Ecto neural progenitor cell (in vitro differentiated cells): Measurements from ENCODE around the gene CYSTM1.

Source experiments
- DNase-seq: peaks from one replicate; pipeline ENCODE4 v3.0.0-alpha.2; 2018; ENCODE audit warnings: low spot score

CYSTM1 gene

GRCh38 chr5:140213370-140213983, 38.5 kb downstream of the CYSTM1 start:
- DNase-seq = no peak

DNA sequence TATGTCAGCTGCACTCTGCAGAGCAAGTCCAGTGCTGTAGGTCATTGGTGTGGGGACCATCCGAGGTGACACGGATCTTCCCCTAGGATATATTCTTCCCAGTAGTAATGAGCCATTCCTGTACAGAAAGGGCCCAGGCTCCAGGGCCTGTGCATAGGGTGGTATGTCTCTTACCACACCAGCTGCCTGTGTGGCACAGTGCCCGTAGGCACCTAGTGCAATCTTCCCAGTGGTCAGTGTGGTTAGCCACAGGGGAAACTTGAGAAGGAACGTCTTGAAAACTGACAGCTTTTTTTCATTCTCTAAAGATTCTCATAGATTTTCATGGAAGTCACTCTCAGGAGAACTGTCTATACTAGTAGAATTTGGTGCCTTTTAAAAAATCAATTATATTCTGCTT, 39.8 kb downstream of the CYSTM1 start:
- DNase-seq = no peak

DNA sequence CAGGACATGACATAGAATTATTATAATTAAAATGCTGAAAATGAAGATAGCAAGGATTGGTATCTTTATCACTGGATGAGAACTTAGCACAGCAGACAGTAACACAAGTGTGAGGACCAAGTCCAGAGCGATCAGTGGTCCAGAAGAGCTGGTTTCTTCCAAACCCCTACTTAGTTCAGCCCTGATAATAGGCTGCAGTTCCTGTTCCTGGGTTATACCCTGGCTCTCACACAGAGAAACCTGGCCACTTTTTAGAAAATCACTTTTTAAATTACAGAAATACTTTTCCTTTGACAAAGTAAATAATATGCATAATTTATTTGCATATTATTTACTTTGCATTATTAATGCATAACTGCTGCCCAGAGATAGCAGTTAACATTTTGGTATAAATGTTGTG, 40.3 kb downstream of the CYSTM1 start:
- no peak for DNase-seq

DNA sequence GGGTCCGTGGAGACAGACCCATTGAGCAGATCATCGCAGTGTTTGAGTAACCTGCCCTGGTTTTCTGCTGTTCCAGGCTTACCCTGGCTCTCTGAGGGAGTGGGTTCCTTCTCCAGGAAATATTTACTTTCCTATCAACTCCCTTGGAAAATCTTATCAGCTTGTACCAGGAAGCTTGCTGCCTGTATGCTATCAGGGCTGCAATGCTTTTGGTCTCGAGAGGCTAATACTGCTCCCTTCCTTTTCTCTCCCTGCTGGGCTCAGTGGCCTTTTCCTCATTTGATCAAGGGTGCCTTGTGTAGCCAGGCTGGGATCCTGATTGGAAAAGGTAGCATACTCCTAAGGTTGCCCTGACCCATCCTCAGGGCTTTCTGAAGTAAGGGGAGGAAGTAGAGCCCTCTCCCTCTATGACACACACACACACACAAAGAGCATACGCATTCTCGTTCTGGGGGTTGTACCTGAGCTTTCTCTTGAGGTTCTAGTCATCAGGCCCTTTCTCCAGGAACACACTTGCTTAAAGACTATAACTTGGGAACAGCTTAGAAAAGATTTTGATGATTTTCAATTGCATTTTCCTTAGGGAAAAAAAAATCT, 41.6 kb downstream of the CYSTM1 start:
- DNase-seq = no peak

- DNase-seq = no peak
These were observed 42.5 kb downstream of the CYSTM1 start for GRCh38 chr5:140217299-140218026.

DNA sequence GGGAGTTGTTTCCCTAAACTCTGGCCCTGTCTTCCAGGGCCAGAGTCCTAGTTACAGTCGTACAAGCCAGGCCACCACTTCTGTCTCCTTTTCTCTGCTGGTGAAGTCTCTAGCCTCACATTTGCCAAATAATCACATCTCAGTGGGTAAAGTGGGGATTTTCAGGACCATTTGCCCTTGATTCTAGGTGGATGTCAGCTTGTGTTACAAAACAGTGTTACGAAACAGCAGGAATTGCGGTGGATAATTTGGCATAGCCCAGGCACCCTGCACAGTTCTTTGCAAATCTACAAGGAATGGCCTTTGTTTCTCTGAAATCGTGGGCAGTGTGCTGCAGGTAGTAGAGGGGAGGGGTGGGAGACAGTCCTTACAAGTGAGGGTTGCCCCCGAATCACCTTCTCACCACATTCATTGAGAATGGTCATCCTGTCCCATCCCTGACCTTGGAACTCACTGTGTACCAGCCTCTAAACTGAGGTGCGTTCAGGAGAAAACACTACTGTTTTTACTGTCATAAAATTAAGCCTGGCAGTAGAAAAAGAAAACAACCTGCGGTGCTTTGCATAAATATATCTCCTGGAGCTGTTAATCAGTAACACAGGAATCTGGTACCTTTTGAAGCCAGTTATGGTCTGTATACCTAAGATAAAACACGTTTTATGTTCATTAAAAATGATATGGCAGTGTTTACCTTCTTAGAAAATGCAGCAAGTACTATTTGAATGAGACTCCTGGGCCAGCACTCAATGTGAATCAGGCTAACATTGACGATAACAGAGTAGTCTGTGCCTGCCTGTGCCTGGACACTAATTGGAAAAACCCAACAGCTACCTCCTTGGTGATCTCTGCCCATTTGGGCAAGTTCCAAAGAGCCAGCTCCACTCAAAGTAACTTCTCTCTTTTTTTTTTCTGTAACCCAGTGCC, 44.3 kb downstream of the CYSTM1 start:
- DNase-seq = no peak

DNA sequence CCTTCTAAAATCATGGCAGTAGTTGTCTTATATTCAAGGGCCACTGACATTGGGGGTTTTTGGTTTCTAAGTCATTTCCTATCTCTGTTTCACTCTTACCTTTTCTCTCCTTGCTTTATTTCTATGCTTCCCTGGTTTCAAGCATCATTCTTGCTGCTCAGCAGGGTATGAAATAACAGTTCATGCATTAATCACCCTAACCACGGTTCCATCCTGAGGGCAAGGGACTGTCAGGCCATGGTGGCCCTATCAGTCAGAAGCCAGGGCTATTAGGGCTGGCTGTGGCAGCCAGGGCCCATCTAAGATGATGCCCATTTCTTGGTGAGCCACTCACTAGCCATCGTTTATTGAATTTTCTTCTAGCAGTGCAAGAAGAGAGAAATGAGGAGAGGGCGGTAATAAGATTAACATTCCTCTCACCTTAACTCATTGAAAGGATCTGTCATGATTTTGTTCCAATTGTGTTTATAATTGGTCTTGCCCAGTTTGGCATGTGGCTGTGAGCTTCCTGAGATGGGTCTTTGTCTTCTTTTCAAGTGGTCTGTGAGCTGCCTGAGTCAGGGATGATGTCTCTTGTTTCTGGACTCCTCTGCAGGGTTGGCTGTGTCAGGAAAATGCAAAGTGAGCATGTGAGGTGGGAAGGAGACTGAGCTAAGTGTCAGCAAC, 45.2 kb downstream of the CYSTM1 start:
- DNase-seq = no peak

DNA sequence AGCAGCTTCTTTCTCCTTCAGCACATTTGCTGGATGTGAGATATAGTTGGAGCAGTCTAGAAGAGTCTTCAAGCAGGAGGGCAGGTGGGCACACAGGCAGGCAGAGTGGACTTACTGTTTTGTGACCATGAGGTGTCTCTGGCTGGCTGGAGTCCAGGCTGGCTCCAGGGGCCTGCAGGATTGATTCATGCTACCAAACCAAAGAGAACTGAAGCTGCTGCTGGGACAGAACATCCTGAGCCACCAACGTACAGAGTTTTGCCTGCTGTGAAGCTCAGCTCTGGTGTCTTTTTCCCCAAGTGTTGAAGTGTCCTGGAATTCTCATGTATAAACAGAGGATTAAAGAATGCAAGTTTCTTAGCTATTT, 45.7 kb downstream of the CYSTM1 start:
- DNase-seq = no peak

GRCh38 chr5:140221697-140222223, 46.8 kb downstream of the CYSTM1 start:
- DNase-seq = no peak

- no peak for DNase-seq
These were observed 47.4 kb downstream of the CYSTM1 start for GRCh38 chr5:140222416-140222815.

GRCh38 chr5:140223567-140223966, 48.6 kb downstream of the CYSTM1 start:
- DNase-seq = no peak

DNA sequence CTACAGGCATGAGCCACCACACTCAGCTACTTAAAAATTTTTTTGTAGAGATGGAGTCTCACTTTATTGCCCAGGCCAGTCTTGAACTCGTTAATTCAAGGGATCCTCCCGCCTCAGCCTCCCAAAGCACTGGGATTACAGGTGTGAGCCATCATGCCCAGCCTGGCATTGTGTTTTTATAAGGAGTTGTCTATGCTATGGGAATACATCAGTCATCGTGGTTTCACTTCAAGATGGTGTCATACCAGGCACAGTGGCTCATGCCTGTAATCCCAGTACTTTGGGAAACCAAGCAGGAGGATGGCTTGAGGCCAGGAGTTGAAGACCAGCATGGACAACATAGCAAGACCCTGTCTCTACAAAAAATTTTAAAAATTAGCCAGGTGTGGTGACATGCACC, 49.7 kb downstream of the CYSTM1 start:
- no peak for DNase-seq

GRCh38 chr5:140225396-140225795, 50.4 kb downstream of the CYSTM1 start:
- no peak for DNase-seq

DNA sequence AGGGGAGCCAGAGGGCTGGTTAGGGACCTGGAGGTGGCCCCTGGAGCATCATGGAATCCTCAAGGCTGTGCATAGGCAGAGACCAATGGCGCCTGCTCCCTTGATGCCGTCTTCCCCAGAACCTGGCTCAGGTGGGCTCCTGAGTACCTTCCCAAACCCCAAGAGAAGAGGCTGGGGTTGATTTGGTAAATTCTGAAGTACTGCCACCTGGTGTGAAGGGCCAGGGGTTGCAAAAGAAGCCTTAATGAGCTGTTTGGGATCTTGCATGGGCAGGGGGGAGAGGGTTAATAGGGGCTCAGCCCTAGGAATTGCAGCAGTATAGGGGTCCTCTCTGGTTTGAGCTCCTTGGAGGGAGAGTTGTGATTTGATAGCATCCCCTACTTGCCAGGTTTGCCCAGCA, 52.1 kb downstream of the CYSTM1 start:
- DNase-seq = no peak

DNA sequence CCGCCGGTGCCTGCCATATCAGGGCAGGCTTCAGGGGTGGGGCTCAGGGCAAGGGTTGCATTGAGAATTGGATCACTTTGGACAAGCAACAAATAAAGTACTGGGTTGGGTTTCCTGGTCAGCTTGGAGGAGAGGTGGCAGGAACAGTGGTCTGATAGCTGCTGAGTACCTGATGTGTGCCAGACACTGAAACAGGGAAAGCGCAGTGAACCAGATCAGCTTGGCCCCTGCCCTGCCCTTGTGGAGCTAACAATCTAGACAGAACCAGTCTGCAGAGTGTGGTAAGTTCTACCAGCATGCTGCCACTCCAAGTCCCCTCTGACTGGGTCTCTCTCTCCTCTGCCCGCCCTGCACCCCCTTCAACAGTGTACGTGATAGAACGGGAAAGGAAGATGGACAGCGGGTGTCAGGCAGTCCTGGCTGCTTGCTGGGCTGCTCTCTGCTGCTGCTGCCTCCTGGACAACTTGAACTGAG, 53.4 kb downstream of the CYSTM1 start:
- DNase-seq = no peak

- no peak for DNase-seq
These were observed 55.4 kb downstream of the CYSTM1 start for GRCh38 chr5:140230373-140230772.

GRCh38 chr5:140232731-140233130, 57.7 kb downstream of the CYSTM1 start:
- DNase-seq = no peak

DNA sequence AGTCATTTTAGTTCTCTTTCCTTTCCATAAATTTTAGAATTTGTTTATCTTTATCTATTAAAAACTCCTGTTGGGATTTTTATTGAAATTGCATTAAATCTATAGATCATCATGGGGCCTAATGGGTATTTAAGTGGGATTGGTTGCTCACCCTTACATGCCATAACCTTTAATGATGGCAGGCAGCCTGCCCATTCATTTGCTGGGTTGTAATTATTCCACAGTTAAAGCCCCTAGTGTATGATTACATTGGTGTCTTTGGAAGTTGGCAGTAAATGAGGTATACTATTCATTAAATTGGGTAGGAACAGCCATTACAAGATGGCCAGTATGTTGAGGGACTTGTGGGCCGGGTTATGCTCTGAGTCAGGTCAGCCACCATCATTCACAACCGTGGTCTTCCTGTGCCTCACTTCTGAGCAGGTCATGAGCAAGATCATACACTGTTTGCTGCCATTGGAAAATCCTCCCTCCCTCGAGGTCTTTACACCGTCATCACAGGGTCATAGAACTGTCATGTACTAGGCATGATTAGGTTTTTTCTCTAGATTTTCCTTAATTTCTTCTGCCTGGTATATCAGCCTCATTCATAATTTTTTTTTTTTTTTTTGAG, 59.5 kb downstream of the CYSTM1 start:
- DNase-seq = no peak

DNA sequence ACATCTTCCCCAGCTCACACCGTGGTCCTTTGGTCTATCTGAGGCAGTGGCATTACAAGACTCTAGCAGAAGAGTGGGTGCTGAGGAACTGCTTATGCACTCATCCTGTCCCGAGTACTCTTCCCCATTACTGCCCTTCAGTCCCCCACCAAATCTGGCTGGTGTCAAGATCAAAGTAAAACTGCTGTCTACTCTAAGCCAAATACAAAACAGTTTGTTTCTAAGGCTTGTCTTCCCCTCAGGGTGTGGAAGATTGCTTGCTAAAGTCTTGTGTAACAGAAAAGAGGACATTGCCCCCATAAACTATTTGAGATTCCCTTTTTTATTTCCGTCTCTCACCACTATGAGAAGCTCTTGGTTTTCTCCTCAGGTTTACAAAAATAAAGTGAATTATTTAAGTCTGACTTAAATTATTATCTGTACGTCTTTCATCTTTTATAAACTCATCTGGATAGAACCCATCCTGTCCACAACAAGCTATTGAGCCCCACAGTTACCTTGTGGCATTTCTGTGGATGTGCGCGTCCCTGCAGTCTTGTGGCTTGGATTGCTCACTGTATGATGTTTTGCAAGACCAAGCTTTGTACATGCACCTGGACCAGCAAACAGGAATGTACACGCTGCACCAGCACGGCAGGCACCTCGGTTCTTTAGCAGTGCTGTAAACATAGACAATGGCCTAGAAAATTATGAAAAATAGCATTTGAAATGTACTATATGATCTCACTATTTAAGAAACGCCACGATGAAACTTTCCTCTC, 61.0 kb downstream of the CYSTM1 start:
- DNase-seq = no peak

DNA sequence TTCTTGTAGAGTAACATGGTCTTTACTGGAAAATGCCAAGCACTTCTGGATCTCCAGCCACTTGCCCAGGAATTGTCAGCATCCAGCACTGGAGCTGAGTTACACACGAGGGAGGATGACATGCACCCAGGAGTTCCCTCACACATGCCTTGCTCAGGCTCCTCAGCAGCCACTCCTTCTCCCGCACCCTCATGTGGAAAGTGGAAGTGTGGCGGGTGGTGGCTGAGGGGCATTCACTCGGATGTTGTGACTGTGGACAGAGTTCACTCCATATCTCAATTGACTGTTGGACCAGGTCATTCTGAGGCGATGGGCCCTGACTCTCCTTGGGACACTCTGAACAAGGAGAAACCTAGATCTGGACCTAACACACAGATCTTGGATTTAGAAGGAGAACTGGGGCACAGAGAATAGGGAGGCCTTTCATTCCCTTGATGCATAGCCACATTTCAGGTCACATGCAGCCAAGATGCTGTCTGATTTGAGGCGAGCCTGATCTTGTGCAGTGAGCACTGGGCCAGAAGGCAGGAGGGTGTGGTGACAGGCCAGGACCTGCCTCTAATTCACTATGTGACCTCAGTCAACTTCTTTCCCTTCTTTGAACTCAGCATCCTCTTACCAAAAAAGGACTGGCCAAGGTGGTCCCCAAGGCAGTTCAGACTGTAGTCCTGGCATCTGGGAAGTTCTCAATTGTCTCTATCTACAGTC, 62.1 kb downstream of the CYSTM1 start:
- DNase-seq = no peak
